COLO668 (cell line): ENCODE data around the gene IGFALS.

Experiments
- DNase-seq: peaks from one replicate; lab custom pipeline; 2025; ENCODE audit not compliant: unreplicated experiment; lab: John Stamatoyannopoulos, UW

IGFALS gene

DNA sequence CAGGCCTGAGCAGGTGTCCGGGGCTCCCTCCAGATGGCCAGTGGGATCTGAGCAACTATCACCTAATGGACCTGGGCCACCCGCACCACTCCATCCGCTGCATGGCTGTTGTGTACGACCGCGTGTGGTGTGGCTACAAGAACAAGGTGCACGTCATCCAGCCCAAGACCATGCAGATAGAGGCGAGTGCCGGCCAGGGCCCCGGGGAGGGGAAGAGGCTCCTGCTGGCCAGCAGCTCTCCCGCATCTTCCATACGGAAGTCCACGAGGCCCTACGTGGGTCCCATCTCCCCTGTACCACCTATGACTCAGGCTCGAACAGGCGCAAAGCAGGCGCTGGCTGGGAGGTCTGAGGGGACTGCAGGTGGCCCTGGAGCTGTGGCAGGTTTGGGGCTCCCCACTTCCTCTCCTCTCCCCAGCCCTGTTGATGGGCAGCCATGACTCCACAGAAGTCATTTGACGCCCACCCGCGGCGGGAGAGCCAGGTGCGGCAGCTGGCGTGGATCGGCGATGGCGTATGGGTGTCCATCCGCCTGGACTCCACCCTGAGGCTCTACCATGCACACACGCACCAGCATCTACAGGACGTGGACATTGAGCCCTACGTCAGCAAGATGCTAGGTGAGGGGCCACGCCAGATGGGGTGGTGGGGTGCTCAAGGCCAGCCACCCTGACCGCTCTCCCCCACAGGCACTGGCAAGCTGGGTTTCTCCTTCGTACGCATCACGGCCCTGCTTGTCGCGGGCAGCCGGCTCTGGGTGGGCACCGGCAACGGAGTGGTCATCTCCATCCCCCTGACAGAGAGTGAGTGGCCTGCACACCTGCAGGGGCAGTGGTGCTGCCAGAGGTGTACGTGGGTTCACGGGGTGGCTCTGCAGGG lies 26.1 kb downstream of the IGFALS start:
- DNase-seq: no peak

DNA sequence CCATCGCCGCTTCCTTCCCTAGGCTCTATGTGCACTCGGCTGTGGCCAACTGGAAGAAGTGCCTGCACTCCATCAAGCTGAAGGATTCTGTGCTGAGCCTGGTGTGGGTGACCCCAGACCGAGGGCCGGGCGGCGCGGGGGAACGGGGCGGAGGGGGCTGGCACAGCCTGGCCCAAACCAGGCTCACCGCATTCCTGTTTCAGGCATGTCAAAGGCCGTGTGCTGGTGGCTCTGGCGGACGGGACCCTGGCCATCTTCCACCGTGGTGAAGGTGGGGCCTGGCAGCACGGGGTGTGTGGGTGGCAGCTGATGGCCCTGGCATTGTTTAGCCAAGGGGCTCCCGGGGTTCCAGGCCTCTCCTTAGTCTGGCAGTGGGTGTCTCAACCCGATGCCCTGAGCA lies 26.8 kb downstream of the IGFALS start:
- no peak for DNase-seq

DNA sequence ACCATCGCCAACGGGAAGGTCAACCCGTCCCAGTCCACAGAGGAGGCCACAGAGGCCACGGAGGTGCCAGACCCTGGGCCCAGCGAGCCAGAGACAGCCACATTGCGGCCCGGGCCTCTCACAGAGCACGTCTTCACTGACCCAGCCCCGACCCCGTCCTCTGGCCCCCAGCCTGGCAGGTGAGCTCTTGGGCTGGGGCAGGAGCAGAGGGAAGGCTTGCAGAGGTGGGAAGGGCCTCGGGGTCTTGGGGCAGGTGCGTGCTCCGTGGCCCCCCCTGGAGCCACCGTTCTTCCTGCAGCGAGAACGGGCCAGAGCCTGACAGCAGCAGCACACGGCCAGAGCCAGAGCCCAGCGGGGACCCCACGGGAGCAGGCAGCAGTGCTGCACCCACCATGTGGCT lies 27.3 kb downstream of the IGFALS start:
- DNase-seq: no peak

DNA sequence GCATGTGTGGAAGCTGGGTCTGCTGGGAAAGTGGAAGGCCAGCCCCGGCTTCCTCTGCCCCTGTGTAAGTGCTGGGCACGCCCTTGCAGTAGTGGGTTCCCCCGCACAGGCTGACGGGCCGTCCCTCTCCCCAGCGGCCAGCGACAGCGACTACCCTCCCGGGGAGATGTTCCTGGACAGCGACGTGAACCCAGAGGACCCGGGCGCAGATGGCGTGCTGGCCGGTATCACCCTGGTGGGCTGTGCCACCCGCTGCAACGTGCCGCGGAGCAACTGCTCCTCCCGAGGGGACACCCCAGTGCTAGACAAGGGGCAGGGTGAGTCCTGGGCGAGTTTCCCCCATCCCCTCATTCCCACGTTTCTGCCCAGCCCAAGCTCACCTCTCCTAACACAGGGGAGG lies 27.7 kb downstream of the IGFALS start:
- DNase-seq: no peak

DNA sequence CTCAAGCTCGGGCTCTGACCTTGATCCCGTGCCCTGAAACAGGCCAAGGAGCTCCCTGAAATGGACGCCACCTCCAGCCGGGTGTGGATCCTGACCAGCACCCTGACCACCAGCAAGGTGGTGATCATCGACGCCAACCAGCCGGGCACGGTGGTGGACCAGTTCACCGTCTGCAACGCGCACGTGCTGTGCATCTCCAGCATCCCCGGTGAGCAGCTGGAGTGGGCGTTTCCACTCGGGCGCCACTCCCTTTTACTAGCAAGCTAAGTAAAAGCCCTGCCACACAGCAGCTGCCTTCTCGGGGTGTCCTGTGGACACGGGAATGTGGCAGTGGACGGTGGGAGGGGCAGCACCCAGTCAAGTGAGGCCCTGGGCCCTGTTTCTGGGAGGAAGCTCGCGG lies 28.5 kb downstream of the IGFALS start:
- DNase-seq: no peak

DNA sequence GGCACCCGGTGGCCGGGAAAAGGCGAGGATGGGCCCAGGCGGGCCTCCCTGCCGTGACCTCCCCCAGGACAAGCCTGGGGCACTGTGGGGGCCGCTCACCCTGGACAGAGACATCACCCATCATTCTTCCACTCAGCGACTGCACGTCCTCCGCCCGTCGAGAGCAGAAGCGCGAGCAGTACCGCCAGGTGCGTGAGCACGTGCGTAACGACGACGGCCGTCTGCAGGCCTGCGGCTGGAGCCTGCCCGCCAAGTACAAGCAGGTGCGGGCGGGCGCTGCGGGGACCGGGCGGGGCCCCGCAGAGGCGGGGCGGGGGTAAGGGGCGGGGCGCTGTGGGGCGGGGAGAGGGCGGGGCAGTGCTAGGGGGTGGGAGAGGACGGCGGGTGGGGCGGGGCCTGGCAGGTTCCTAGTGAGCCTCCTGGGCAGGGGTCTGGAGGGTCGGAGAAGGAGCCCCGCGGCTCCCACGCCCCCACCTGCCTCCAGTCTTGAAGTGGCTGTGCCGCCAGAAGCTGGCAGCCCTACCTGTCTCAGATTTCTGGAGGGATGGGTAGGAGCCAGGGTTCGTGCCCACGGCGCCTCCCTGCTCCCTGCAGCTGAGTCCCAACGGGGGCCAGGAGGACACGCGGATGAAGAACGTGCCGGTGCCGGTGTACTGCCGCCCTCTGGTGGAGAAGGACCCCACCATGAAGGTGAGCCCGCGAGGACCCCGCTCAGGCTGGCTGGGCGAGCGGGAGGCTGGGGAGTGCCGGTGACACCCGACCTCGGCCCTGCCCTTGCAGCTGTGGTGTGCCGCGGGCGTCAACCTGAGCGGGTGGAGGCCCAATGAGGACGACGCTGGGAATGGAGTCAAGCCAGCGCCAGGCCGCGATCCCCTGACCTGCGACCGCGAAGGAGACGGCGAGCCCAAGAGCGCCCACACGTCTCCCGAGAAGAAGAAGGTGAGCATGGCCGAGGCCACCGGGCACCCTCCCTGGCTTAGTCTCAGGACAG lies 29.7 kb downstream of the IGFALS start:
- peak; percentile 32 for DNase-seq

DNA sequence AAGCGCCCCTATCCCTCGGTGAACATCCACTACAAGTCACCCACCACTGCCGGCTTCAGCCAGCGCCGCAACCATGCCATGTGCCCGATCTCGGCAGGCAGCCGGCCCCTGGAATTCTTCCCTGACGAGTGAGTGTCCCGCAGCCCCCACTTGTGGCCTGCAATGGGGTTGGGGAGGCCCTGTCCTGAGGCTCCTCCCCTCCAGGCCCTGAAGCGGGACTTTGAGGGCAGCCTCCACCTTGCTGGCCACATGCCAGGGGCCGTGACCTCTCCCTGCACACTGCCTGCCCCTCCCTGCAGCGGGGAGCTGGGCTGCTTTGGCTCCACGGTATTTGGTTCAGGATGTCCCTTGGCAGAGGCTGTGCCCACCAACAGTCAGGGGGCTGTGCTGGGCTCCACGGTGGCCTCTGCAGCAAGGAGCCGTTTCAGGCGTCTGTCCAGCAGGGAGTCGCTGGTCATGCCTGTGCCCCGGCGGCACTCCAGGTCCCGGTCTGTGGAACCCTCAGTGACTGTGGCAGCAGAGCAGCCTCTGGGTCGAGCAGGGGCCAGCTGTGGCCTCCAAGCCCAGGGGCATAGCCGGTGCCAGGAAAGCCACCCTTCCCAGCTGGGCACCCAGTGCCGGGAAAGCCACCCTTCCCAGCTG lies 30.5 kb downstream of the IGFALS start:
- DNase-seq: no peak

DNA sequence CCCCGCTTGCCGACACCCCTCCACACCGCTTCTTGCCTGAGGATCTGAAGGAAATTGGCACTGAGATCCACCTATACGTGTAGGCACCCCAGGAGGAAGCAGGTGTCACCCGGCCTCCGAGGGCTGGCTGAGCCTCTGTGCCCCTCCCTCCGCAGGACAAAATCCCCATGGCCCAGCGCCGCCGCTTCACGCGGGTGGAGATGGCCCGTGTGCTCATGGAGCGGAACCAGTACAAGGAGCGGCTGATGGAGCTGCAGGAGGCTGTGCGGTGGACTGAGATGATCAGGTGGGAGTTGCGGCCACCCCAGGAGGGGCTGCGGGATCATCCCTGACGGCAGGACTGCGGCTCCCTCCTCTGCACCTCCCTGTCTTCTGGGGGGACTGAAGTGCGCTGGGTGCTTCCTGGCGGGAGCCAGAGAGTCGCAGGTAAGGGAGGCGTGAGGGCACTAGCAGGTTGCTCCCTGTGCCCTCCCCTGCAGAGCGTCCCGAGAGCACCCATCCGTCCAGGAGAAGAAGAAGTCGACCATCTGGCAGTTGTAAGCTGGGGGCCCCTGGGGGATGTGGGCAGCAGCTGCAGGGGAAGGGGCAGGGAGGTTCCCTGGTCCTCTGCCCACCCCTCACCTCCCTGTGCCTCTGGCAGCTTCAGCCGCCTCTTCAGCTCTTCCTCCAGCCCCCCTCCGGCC lies 31.2 kb downstream of the IGFALS start:
- no peak for DNase-seq

DNA sequence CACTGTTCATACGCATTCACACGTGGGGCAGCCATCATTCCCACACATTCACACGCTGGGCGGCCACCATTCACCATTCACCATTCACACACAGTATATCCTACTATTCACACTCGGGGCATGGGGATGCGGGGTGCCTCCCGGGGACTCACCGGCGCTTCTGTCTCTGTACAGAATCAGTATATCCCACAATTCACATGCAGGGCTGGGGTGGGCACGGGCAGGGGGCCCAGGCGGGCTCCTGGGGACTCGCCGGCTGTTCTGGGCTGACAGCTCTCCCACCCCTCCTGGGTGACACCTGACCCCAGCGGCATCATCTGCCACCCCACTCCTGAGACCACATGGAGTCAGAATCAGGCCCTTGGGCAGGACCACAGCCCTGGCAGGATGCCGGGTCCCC lies 31.8 kb downstream of the IGFALS start:
- DNase-seq: no peak

DNA sequence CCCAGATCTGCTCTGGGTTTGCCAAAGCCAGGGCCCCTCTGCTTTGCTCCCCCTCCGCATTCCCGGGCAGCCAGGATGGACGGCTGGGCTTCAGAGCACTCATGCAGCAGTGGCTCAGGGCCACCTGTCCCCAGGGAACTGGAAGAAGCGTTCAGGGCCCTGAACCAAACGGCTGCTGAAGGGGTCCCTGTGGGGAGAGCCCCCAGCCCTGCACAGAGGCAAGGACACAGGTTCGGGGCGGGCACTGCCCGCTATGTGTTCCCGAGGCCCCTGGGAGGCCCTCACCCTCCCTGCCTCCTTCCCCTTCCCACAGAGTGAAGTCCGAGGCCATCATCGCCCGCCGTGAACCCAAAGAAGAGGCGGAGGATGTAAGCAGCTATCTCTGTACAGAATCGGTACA lies 32.6 kb downstream of the IGFALS start:
- no peak for DNase-seq

DNA sequence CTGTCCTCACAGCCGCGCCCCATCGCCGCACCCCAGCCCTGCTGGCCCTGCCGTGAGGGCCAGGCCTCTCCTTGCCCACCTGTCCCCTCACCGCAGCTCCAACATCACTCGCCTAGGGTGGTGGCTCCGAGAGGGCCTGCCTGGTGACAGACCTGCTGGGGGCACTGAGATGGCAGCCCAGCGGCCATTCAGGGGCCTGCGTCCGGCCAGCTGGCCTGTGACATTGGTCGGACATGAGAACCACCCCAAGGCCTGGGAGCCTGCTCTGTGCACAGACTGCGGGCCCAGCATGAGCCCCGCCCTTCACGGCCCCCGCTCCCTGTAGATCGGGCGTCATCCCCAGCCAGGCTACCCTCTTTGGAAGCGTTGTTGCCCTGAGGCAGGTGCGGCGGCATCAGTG lies 34.0 kb downstream of the IGFALS start:
- DNase-seq: no peak

DNA sequence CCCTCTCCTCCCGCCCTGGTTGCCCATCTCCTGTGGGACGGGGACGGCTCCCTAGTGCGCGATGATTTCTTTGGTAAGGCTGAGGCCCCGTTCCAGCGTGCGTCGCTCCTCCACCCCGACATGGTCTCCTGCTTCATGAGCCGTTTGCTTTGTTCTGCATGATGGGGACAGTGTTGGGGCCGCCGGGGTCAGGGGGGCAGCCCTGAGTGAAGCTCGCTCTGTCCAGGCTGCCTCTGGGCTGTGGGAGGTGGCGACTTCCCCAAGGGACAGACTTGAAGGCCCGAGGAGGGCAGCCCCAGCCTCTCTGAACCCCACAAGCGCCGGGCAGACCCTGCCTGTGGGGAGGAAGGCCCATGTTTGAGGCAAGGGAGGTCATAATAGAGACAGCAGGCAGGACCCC lies 34.6 kb downstream of the IGFALS start:
- no peak for DNase-seq

DNA sequence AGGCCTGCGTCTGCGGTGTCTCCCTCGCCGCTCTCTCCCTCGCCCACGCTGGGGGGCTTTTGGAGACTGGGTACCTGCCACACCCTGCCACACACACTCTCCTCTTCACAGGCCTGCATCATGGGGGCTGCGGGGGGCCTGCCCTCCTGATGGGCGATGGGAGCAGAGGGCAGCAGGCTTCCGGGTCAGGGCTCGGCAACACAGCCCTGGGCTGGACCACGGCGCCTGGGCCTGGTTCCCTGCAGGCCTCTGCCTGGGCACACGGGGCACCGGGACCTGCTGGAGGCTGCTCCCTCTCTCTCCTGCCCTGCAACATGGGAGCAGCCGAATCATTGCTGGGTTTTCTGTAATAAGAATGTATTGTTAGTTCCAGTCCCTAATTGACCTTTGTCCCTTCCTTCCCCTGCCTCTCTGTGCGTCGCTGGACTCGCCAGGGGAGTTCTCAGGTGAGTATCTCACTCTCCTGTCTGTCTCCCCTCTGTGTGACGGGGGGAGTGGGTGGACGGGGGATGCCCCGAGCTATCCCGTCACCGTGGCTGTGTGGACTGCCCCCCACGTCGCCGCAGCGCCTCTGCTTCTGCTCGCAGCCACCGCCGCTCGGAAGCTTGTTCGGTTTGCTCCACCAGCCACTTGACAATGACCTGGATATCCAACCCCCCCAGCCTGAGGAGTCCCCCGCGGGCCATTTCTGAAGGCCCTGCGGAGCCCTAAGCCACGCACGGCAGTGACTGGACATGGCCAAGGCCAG lies 35.6 kb downstream of the IGFALS start:
- DNase-seq: no peak

DNA sequence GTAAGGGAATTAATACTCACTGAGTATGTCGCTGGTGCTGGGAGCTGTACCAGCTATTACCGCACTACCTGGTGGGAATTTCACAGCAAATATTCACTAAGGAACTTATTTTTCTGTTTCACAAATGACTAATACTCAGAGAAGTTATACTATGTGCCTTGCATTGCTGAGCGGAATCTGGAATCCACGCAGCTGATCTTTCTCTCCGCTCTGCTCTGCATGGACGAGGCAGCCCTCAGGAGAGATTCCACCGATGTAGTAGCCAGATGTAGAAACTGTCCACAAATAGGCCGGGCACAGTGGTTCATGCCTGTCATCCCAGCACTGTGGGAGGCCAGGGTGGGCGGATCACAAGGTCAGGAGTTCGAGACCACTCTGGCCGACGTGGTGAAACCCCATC lies 39.3 kb downstream of the IGFALS start:
- DNase-seq: no peak

DNA sequence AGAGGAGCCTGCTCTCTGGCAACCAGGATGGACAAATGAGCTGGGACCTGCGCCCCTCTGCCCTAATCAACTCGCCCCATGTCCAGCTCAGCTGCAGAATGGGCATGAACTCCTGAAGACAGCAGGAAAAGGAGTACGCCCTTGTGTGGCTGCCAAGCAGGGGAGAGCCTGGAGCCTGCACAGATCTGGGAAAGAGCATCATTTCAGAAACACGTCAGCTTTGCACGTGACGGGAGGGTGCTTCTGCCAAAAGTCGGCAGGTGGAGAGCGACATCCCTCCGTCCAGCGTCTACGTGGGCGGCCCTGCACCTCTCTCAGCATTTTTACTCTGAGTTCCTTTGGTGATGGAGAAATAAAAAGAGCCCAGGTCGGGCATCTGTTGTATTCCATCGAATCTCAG lies 40.7 kb downstream of the IGFALS start:
- DNase-seq: no peak

DNA sequence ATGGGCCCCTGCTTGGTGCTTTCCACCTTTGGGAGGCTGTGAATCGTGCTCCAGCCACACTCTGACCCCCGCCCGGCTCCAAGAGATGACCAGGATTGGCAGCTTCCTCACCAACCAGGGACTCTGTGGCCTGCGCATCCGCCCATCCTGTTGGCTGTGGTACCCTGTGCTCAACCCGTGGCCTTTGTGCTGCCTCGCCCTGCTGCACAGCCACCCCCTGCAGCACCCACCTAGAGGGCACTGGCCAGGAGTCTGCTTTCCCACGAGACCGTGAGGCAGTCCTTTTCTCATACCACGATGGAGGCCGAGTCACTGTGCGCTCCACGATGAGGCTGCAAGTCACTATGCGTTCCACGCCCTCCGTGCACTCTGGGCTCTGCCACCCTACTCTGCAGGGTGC lies 41.6 kb downstream of the IGFALS start:
- no peak for DNase-seq

DNA sequence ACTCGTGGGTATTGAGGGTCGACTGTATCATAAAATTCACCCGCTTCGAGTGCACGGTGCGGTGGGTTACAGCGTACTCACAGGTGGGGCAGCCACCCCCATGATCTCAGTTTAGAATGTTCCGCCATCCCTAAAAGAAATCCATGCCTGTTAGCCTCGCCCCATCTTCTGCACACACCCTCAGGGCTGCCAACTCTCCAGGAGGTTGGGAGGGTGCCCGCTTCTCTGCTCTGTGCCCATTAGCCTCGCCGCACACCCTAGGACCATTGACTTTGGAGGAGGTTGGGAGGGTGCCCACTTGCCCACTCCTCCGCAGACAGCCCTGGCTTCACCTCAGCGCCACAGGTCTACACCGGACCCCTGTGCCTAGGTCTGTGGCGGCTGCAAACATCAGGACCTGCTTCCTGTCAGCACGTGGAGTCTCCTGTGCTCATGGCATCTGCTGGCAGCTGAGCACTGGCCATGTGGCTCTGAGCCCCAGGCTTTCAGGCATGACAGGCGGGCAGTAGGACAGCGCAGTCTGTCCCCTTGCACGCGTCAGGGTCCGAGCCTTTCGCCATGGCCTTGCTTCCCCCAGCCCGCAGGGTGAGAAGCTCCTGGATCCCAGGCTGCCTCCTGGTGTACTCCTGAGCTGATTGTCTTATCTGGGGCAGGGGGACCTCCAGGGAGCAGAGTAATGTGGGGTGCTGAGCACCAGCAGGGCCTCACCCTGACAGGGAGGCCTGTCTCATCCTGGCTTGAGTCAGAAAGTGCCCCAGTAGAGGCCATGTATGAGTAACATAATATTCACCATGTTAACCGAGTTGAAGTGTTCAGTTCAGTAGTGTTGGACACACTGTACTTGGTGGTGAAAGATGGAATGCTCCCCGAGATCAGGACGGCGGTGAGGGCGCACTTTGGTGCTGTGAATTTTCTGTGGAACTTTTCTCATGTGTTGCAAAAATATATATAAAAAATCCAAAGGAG lies 44.1 kb downstream of the IGFALS start:
- DNase-seq: no peak

DNA sequence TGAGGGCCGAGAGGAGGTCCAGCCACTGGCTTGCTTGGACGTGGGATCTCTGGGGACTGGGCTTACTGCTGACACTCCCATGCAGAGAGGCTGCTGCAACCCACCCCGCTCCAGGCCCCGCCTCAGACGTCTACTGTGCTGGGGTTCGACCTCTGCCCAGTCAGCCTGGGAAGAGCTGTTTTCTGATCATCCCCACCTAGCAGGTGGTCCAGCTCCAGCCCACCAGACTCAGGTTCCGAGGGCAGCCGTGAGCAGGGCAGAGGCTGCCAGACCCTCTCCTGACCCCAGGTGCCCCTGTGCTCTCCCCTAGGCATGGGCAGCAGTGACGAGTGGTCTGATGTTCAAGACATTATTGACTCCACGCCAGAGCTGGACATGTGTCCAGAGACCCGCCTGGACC lies 45.6 kb downstream of the IGFALS start:
- no peak for DNase-seq

DNA sequence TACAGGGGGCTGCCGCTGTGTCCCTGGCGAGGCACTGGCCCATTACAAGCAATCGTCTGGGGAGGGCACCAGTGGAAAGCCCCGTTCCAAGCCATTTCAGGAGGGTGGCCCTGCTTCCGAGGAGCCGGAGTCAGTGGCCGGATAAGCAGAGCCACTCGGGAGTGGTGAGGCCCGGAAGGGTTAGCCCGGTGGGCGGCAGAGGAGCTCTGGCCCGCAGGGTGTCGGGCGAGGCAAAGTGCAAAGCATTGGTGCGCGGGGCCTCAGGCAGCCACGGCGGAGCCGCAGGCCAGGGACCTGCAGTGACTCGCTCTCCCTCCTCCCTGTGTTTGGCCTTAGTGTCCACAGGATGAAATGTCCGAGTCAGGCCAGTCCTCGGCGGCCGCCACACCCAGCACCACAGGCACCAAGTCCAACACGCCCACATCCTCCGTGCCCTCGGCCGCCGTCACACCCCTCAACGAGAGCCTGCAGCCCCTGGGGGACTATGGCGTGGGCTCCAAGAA lies 46.8 kb downstream of the IGFALS start:
- no peak for DNase-seq
